Tibial nerve (tissue), 4 donors: ENCODE results near the gene AGBL1. TPM values are rescaled to one million over a fixed set of nuclear protein-coding genes. Genes with fewer than 3 reads are reported as not detected.

Experiments used
- DNase-seq, 2 donors: peaks; one replicate each; pipeline ENCODE4 v3.0.0-alpha.2; 2019; ENCODE audit warnings: low spot score in 2 of 2
- H3K27ac ChIP-seq, 4 donors: fragments of 200-600 bp; sonication (generic) in 3 of 4; one replicate each; pipeline ENCODE4 v1.5.1; 2017 to 2019; ENCODE audit warnings: mild to moderate bottlenecking in 1 of 4
- H3K27me3 ChIP-seq, 2 donors: fragments of 200-600 bp; sonication (generic) in 1 of 2; one replicate each; pipeline versions ENCODE4 v1.5.1 to v1.6.0; 2017 to 2019
- H3K36me3 ChIP-seq, 3 donors: fragments of 200-600 bp; sonication (generic); one replicate each; pipeline ENCODE4 v1.5.1; 2018 to 2019
- H3K4me1 ChIP-seq, 4 donors: fragments of 200-600 bp; sonication (generic) in 3 of 4; one replicate each; pipeline ENCODE4 v1.5.1; 2017 to 2019
- H3K4me3 ChIP-seq, 4 donors: fragments of 200-600 bp; sonication (generic) in 3 of 4; one replicate each; pipeline ENCODE4 v1.5.1; 2017 to 2019; ENCODE audit warnings: mild to moderate bottlenecking in 1 of 4, moderate library complexity in 1 of 4
- H3K9me3 ChIP-seq, 4 donors: fragments of 200-600 bp; sonication (generic) in 3 of 4; one replicate each; pipeline ENCODE4 v1.5.1; 2017 to 2019
- CTCF ChIP-seq, 5 experiments: fragments of 200-600 bp in 3 of 5; fragments of 450-650 bp in 2 of 5; sonication (generic) in 3 of 5; IDR thresholded peaks; one replicate each; pipeline ENCODE4 v1.5.1; 2016 to 2019; ENCODE audit warnings: antibody characterized with exemption in 5 of 5, mild to moderate bottlenecking in 3 of 5, moderate library complexity in 2 of 5
- EP300 ChIP-seq, 2 donors: sonication (generic); formaldehyde crosslinking; IDR thresholded peaks; one replicate each; pipeline ENCODE4 v1.6.1; 2017; ENCODE audit warnings: antibody characterized with exemption in 2 of 2, mild to moderate bottlenecking in 1 of 2
- POLR2A ChIP-seq, 2 donors: fragments of 450-650 bp; IDR thresholded peaks; one replicate each; pipeline ENCODE4 v1.6.1; 2017; ENCODE audit warnings: antibody characterized with exemption in 2 of 2, mild to moderate bottlenecking in 2 of 2, moderate library complexity in 2 of 2
- WGBS, 2 donors: methylation state at CpG; one replicate each; pipeline ENCODE4 v1.1.5; 2018; 5-methylcytosine and 5-hydroxymethylcytosine counted together
- total RNA-seq, 4 donors: library from RNA; depleted of rRNA; stranded (reverse); fragments of >200 nt; gene quantifications; one replicate each; pipeline ENCODE4 v1.1.0, GENCODE V29; 2016

The AGBL1 gene
- total RNA-seq, 4 donors from 2014 or later, result under 0.01 to 1.2 (median 0.21) TPM; not detected in 1

- Histone ChIP-seq H3K36me3 (no peaks in the 10 kb centered on the region), H3K27me3 (no peaks in the 10 kb centered on the region), H3K4me1 (no peaks in the 10 kb centered on the region), H3K27ac (no peak overlapping the region), H3K4me3 (no peak overlapping the region), H3K9me3 (no peaks in the 10 kb centered on the region)
- TF ChIP-seq EP300 (IDR thresholded peaks at IDR 0.05) (no peak), POLR2A (IDR thresholded peaks at IDR 0.05) (no peak), CTCF (IDR thresholded peaks at IDR 0.05) (no peak)
- 81 to 100% methylated on average over 1 of the region's 1 CpG for WGBS, 2 donors
- no peak for DNase-seq
Measured at GRCh38 chr15:86773736-86774135, 694.1 kb downstream of the AGBL1 start.

- Histone ChIP-seq H3K27ac (no peak overlapping the region), H3K27me3 (no peaks in the 10 kb centered on the region), H3K9me3 (no peaks in the 10 kb centered on the region), H3K4me1 (no peaks in the 10 kb centered on the region), H3K36me3 (no peaks in the 10 kb centered on the region), H3K4me3 (no peak overlapping the region)
- TF ChIP-seq EP300 (IDR thresholded peaks at IDR 0.05) (no peak), CTCF (IDR thresholded peaks at IDR 0.05) (no peak), POLR2A (IDR thresholded peaks at IDR 0.05) (no peak)
- 74% methylated on average over 2 of the region's 2 CpGs for WGBS, 2 donors
- no peak for DNase-seq
Measured at GRCh38 chr15:86776145-86776544, 696.5 kb downstream of the AGBL1 start.

- 79 to 81% methylated on average over 1 of the region's 1 CpG for WGBS, 2 donors
- TF ChIP-seq POLR2A (IDR thresholded peaks at IDR 0.05) (no peak), CTCF (IDR thresholded peaks at IDR 0.05) (no peak), EP300 (IDR thresholded peaks at IDR 0.05) (no peak)
- H3K4me1 ChIP-seq, result no peaks in the 10 kb centered on the region
- no peak overlapping the region for H3K4me3 ChIP-seq
- H3K9me3 ChIP-seq, result no peaks in the 10 kb centered on the region
- no peaks in the 10 kb centered on the region for H3K27me3 ChIP-seq
- no peak for DNase-seq
- H3K36me3 ChIP-seq, result no peaks in the 10 kb centered on the region
- no peak overlapping the region for H3K27ac ChIP-seq
Measured at GRCh38 chr15:86796521-86796920, 716.9 kb downstream of the AGBL1 start.

GRCh38 chr15:86797135-86797534 is 717.5 kb downstream of the AGBL1 start:
- no peaks in the 10 kb centered on the region for H3K9me3 ChIP-seq
- no peak for DNase-seq
- H3K4me1 ChIP-seq, result no peaks in the 10 kb centered on the region
- no peak overlapping the region for H3K27ac ChIP-seq
- TF ChIP-seq EP300 (IDR thresholded peaks at IDR 0.05) (no peak), POLR2A (IDR thresholded peaks at IDR 0.05) (no peak), CTCF (IDR thresholded peaks at IDR 0.05) (no peak)
- no peaks in the 10 kb centered on the region for H3K27me3 ChIP-seq
- 63 to 79% methylated on average over 3 of the region's 3 CpGs for WGBS, 2 donors
- no peak overlapping the region for H3K4me3 ChIP-seq
- no peaks in the 10 kb centered on the region for H3K36me3 ChIP-seq

GRCh38 chr15:86799226-86799625 is 719.6 kb downstream of the AGBL1 start:
- no peaks in the 10 kb centered on the region for H3K36me3 ChIP-seq
- no peak overlapping the region for H3K4me3 ChIP-seq
- no peak for DNase-seq
- no peak overlapping the region for H3K27ac ChIP-seq
- TF ChIP-seq EP300 (IDR thresholded peaks at IDR 0.05), result no peak
- no peaks in the 10 kb centered on the region for H3K9me3 ChIP-seq
- no peaks in the 10 kb centered on the region for H3K4me1 ChIP-seq
- H3K27me3 ChIP-seq, result no peaks in the 10 kb centered on the region
- WGBS, 2 donors, result 95% methylated on average over 3 of the region's 3 CpGs

- Histone ChIP-seq H3K27ac (no peak overlapping the region), H3K4me3 (no peak overlapping the region), H3K9me3 (no peaks in the 10 kb centered on the region), H3K36me3 (no peaks in the 10 kb centered on the region), H3K27me3 (no peaks in the 10 kb centered on the region), H3K4me1 (no peaks in the 10 kb centered on the region)
- TF ChIP-seq CTCF (IDR thresholded peaks at IDR 0.05) (no peak), EP300 (IDR thresholded peaks at IDR 0.05) (no peak), POLR2A (IDR thresholded peaks at IDR 0.05) (no peak)
- 92 to 96% methylated on average over 3 of the region's 3 CpGs for WGBS, 2 donors
- DNase-seq, result no peak
Measured at GRCh38 chr15:86802244-86802643, 722.6 kb downstream of the AGBL1 start.
